Osteocyte (in vitro differentiated cells): Measurements from ENCODE around the gene B4GALNT3. TPM values are rescaled to one million over a fixed set of nuclear protein-coding genes. Genes with fewer than 3 reads are reported as not detected.

ENCODE experiments used
- DNase-seq: peaks from one replicate; pipeline ENCODE4 v3.0.0; 2021; ENCODE audit warnings: mixed read lengths; ENCODE audit not compliant: unreplicated experiment; ENCODE audit errors: extremely low spot score
- H3K27ac Mint-ChIP-seq: one replicate; pipeline ENCODE4 v1.8.0; 2021; ENCODE audit warnings: mild to moderate bottlenecking, mixed read lengths; ENCODE audit not compliant: unreplicated experiment
- H3K27me3 Mint-ChIP-seq: one replicate; pipeline ENCODE4 v1.8.0; 2021; ENCODE audit warnings: mixed read lengths; ENCODE audit not compliant: unreplicated experiment
- H3K36me3 Mint-ChIP-seq: one replicate; pipeline ENCODE4 v1.8.0; 2021; ENCODE audit warnings: mixed read lengths; ENCODE audit not compliant: unreplicated experiment
- H3K4me1 Mint-ChIP-seq: one replicate; pipeline ENCODE4 v1.8.0; 2021; ENCODE audit warnings: mixed read lengths; ENCODE audit not compliant: unreplicated experiment
- H3K4me3 Mint-ChIP-seq: one replicate; pipeline ENCODE4 v1.8.0; 2021; ENCODE audit warnings: mild to moderate bottlenecking, moderate library complexity, mixed read lengths; ENCODE audit not compliant: unreplicated experiment
- H3K9me3 Mint-ChIP-seq: one replicate; pipeline ENCODE4 v1.8.0; 2021; ENCODE audit warnings: mixed read lengths; ENCODE audit not compliant: unreplicated experiment
- CTCF ChIP-seq: fragments of 200-600 bp; sonication (generic); IDR thresholded peaks from 2 replicates; pipeline ENCODE4 v1.5.0; 2021; ENCODE audit warnings: antibody characterized with exemption, mild to moderate bottlenecking, moderate library complexity
- total RNA-seq: library from RNA; stranded (reverse); gene quantifications from 2 replicates; pipeline ENCODE4 v1.2.1, GENCODE V29; 2021

B4GALNT3 gene
- total RNA-seq, 1 donor from 2014 or later = 0.27 TPM

- H3K27me3 Mint-ChIP-seq = peaks cover 12% of the 10 kb centered on the region
- DNase-seq = no peak
- H3K9me3 Mint-ChIP-seq = peaks cover 8% of the 10 kb centered on the region
- no peak for TF ChIP-seq CTCF
- H3K27ac Mint-ChIP-seq = no peak overlapping the region
- no peaks in the 10 kb centered on the region for H3K4me1 Mint-ChIP-seq
- no peak overlapping the region for H3K4me3 Mint-ChIP-seq
- H3K36me3 Mint-ChIP-seq = peaks cover 3% of the 10 kb centered on the region
Observed at GRCh38 chr12:527241-527640, 67.5 kb downstream of the B4GALNT3 start.

DNA sequence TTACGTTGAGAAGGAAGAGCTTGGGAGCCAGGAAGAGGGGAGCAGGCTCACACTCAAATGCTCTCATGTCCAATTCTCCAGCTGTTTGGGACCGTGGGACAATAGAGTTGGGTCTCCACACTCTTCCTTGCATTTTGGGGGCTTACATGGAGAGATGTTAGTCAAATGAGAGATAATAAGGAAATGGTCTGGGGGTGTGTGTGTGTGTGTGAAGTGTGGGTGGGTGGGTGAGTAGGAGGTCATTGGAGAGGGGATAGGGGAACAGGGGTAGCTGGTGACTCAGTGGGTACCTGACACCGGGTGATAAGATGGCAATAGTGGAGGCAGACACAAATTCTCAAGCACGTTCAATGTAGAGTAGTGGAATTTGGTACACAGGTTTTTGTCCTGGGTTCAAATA lies 68.0 kb downstream of the B4GALNT3 start:
- Mint-ChIP-seq H3K9me3 (peaks cover 13% of the 10 kb centered on the region), H3K4me1 (no peaks in the 10 kb centered on the region), H3K27me3 (peaks cover 9% of the 10 kb centered on the region), H3K36me3 (peaks cover 4% of the 10 kb centered on the region), H3K27ac (no peak overlapping the region), H3K4me3 (no peak overlapping the region)
- no peak for TF ChIP-seq CTCF
- no peak for DNase-seq

DNA sequence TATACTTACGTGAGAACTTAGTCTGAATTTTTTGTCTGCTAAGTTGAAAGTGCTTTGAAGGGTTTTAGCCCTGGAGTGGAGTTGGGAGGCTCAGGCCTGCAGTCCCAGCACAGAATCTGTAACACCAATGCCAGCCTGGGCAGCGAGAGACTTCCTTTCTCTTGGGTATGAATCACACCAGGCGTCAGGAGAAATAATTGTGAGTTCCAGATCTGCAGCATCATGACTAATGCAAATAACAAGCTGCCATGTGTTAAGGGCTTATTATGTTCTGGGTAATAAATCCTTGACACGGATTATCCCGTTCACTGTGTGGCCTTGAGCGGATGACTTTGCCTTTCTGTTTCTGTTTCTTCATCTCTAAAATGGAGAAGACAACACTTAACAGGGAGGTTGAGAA lies 70.6 kb downstream of the B4GALNT3 start:
- no peak for TF ChIP-seq CTCF
- peaks cover 9% of the 10 kb centered on the region for H3K27me3 Mint-ChIP-seq
- H3K27ac Mint-ChIP-seq = no peak overlapping the region
- no peaks in the 10 kb centered on the region for H3K4me1 Mint-ChIP-seq
- DNase-seq = no peak
- no peak overlapping the region for H3K4me3 Mint-ChIP-seq
- H3K36me3 Mint-ChIP-seq = peaks cover 4% of the 10 kb centered on the region
- H3K9me3 Mint-ChIP-seq = peaks cover 13% of the 10 kb centered on the region

- Mint-ChIP-seq H3K9me3 (peaks cover 13% of the 10 kb centered on the region), H3K27ac (no peak overlapping the region), H3K4me3 (no peak overlapping the region), H3K27me3 (peaks cover 9% of the 10 kb centered on the region), H3K36me3 (peaks cover 4% of the 10 kb centered on the region), H3K4me1 (no peaks in the 10 kb centered on the region)
- TF ChIP-seq CTCF = no peak
- no peak for DNase-seq
Observed at GRCh38 chr12:530821-531220, 71.1 kb downstream of the B4GALNT3 start.

DNA sequence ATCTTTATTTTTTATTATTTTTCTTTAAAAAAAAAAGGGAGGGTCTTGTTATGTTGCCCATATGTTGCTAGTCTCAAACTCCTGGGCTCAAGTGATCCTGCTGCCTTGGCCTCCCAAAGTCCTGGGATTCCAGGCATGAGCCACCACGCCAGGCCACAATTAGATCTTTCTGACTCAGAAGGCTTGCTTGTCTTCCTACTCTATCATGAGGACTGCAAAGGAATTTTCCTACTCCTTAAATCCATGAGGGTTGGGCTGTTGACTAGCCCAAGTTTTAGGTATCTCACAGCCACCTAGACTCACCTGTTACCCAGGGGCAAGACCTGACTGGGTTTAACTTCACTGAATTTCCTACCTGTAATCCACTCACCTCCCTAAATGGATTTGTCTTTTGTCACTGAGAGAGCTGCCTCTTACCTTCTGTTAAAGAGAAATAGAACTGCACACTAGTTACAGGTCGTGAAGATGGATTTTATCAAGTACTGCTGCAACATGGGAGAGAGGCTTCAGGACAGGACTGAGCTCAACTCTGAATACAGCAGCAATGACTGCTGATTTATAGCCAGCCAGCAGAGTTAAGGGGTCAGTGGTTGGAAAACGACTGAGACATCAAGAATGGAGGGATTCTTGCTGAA lies 72.3 kb downstream of the B4GALNT3 start:
- Mint-ChIP-seq H3K27me3 (no peaks in the 10 kb centered on the region), H3K4me1 (no peaks in the 10 kb centered on the region), H3K4me3 (no peak overlapping the region), H3K36me3 (peaks cover 4% of the 10 kb centered on the region), H3K9me3 (peaks cover 13% of the 10 kb centered on the region), H3K27ac (no peak overlapping the region)
- TF ChIP-seq CTCF = no peak
- no peak for DNase-seq
